IPS-20b (cell line): ENCODE measurements around the gene KCNG4.

Experiments
- H3K27ac ChIP-seq: one replicate; pipeline ENCODE4 v1.5.1; 2013; ENCODE audit warnings: low read length
- H3K27me3 ChIP-seq: 2 replicates; pipeline ENCODE4 v1.6.1; 2013; ENCODE audit warnings: mild to moderate bottlenecking, low read length, inconsistent platforms; ENCODE audit not compliant: insufficient read depth
- H3K36me3 ChIP-seq: 2 replicates; pipeline ENCODE4 v1.6.1; 2013; ENCODE audit warnings: low read depth, mild to moderate bottlenecking, inconsistent platforms, low read length, moderate library complexity; ENCODE audit not compliant: insufficient read depth
- H3K4me1 ChIP-seq: 2 replicates; pipeline ENCODE4 v1.6.1; 2013; ENCODE audit warnings: mild to moderate bottlenecking, control low read depth, inconsistent platforms, low read length, moderate library complexity; ENCODE audit not compliant: insufficient read depth
- H3K4me3 ChIP-seq: 2 replicates; pipeline ENCODE4 v1.5.1; 2013; ENCODE audit warnings: mild to moderate bottlenecking, low read length, inconsistent platforms
- H3K9ac ChIP-seq: 2 replicates; pipeline ENCODE4 v1.6.1; 2013; ENCODE audit warnings: low read depth, mild to moderate bottlenecking, inconsistent platforms, low read length, moderate library complexity
- H3K9me3 ChIP-seq: 2 replicates; pipeline ENCODE4 v1.6.1; 2013; ENCODE audit warnings: mild to moderate bottlenecking, low read depth, low read length, inconsistent platforms; ENCODE audit not compliant: insufficient read depth

Gene KCNG4

GRCh38 chr16:84275585-84276151 lies 35.9 kb upstream of the KCNG4 start:
- no peaks in the 10 kb centered on the region for H3K9me3 ChIP-seq
- no peak overlapping the region for H3K4me3 ChIP-seq
- H3K27ac ChIP-seq, result no peak overlapping the region
- no peaks in the 10 kb centered on the region for H3K36me3 ChIP-seq
- H3K4me1 ChIP-seq, result peaks cover 7% of the 10 kb centered on the region; the same call in 1 of the 2 replicates
- H3K9ac ChIP-seq, result no peak overlapping the region
- H3K27me3 ChIP-seq, result no peaks in the 10 kb centered on the region; the same call in 1 of the 2 replicates

GRCh38 chr16:84274515-84274914 lies 34.7 kb upstream of the KCNG4 start:
- peaks cover 5% of the 10 kb centered on the region; the same call in 1 of the 2 replicates for H3K27me3 ChIP-seq

GRCh38 chr16:84272740-84273320 lies 33.0 kb upstream of the KCNG4 start:
- H3K4me1 ChIP-seq, result no peaks in the 10 kb centered on the region
- H3K9me3 ChIP-seq, result no peaks in the 10 kb centered on the region
- peaks cover 5% of the 10 kb centered on the region; the same call in 1 of the 2 replicates for H3K27me3 ChIP-seq
- no peak overlapping the region for H3K27ac ChIP-seq
- no peak overlapping the region for H3K4me3 ChIP-seq
- H3K9ac ChIP-seq, result no peak overlapping the region
- H3K36me3 ChIP-seq, result no peaks in the 10 kb centered on the region

More at GRCh38 chr16:84274515-84274914, 34.7 kb upstream of the KCNG4 start:
- Histone ChIP-seq H3K9me3 (no peaks in the 10 kb centered on the region), H3K36me3 (no peaks in the 10 kb centered on the region), H3K4me3 (no peak overlapping the region), H3K4me1 (peaks cover 7% of the 10 kb centered on the region; the same call in 1 of the 2 replicates), H3K27ac (no peak overlapping the region), H3K9ac (no peak overlapping the region)

- Histone ChIP-seq H3K36me3 (no peaks in the 10 kb centered on the region), H3K27me3 (peaks cover 5% of the 10 kb centered on the region; the same call in 1 of the 2 replicates), H3K9me3 (no peaks in the 10 kb centered on the region), H3K4me3 (no peak overlapping the region), H3K9ac (no peak overlapping the region), H3K27ac (no peak overlapping the region), H3K4me1 (no peaks in the 10 kb centered on the region; the same call in 1 of the 2 replicates)
These were observed 32.1 kb upstream of the KCNG4 start for GRCh38 chr16:84271866-84272265.

- no peaks in the 10 kb centered on the region for H3K36me3 ChIP-seq
- no peak overlapping the region for H3K9ac ChIP-seq
- H3K9me3 ChIP-seq, result no peaks in the 10 kb centered on the region
- no peak overlapping the region for H3K27ac ChIP-seq
- H3K4me1 ChIP-seq, result no peaks in the 10 kb centered on the region; the same call in 1 of the 2 replicates
- H3K27me3 ChIP-seq, result peaks cover 5% of the 10 kb centered on the region; the same call in 1 of the 2 replicates
- H3K4me3 ChIP-seq, result no peak overlapping the region
These were observed 31.2 kb upstream of the KCNG4 start for GRCh38 chr16:84271037-84271436.

- H3K36me3 ChIP-seq, result no peaks in the 10 kb centered on the region
- peaks cover 5% of the 10 kb centered on the region; the same call in 1 of the 2 replicates for H3K27me3 ChIP-seq
- no peak overlapping the region for H3K4me3 ChIP-seq
- no peak overlapping the region for H3K9ac ChIP-seq
- no peak overlapping the region for H3K27ac ChIP-seq
- H3K4me1 ChIP-seq, result no peaks in the 10 kb centered on the region; the same call in 1 of the 2 replicates
- no peaks in the 10 kb centered on the region for H3K9me3 ChIP-seq
These were observed 30.7 kb upstream of the KCNG4 start for GRCh38 chr16:84270531-84270930.

GRCh38 chr16:84270071-84270470 lies 30.3 kb upstream of the KCNG4 start:
- Histone ChIP-seq H3K27ac (no peak overlapping the region), H3K36me3 (no peaks in the 10 kb centered on the region), H3K9me3 (no peaks in the 10 kb centered on the region), H3K9ac (no peak overlapping the region), H3K27me3 (peaks cover 5% of the 10 kb centered on the region; the same call in 1 of the 2 replicates), H3K4me1 (no peaks in the 10 kb centered on the region; the same call in 1 of the 2 replicates), H3K4me3 (no peak overlapping the region)

GRCh38 chr16:84268291-84269040 lies 28.7 kb upstream of the KCNG4 start:
- no peaks in the 10 kb centered on the region; the same call in 1 of the 2 replicates for H3K4me1 ChIP-seq
- H3K9me3 ChIP-seq, result no peaks in the 10 kb centered on the region

GRCh38 chr16:84267380-84267779 lies 27.6 kb upstream of the KCNG4 start:
- H3K36me3 ChIP-seq, result no peaks in the 10 kb centered on the region
- H3K9me3 ChIP-seq, result no peaks in the 10 kb centered on the region
- 0 out of 2 replicates have a peak, but pooled peaks cover 5% of the 10 kb centered on the region for H3K27me3 ChIP-seq
- no peaks in the 10 kb centered on the region; the same call in 1 of the 2 replicates for H3K4me1 ChIP-seq
- no peak overlapping the region for H3K4me3 ChIP-seq
- H3K9ac ChIP-seq, result no peak overlapping the region
- no peak overlapping the region for H3K27ac ChIP-seq

More at GRCh38 chr16:84268291-84269040, 28.7 kb upstream of the KCNG4 start:
- H3K36me3 ChIP-seq, result no peaks in the 10 kb centered on the region
- no peak overlapping the region for H3K9ac ChIP-seq
- H3K27ac ChIP-seq, result no peak overlapping the region
- H3K27me3 ChIP-seq, result peaks cover 5% of the 10 kb centered on the region; the same call in 1 of the 2 replicates
- H3K4me3 ChIP-seq, result no peak overlapping the region

- no peaks in the 10 kb centered on the region for H3K9me3 ChIP-seq
- no peak overlapping the region for H3K27ac ChIP-seq
- peak overlapping the region; percentile 20; the same call in 1 of the 2 replicates for H3K4me3 ChIP-seq
- H3K9ac ChIP-seq, result no peak overlapping the region
- H3K27me3 ChIP-seq, result 0 out of 2 replicates have a peak, but pooled peaks cover 5% of the 10 kb centered on the region
- no peaks in the 10 kb centered on the region for H3K36me3 ChIP-seq
- H3K4me1 ChIP-seq, result no peaks in the 10 kb centered on the region; the same call in 1 of the 2 replicates
These were observed 26.6 kb upstream of the KCNG4 start for GRCh38 chr16:84266451-84266850.

- Histone ChIP-seq H3K9me3 (no peaks in the 10 kb centered on the region), H3K27me3 (no peaks in the 10 kb centered on the region), H3K27ac (no peak overlapping the region), H3K36me3 (no peaks in the 10 kb centered on the region), H3K4me1 (no peaks in the 10 kb centered on the region; the same call in 1 of the 2 replicates), H3K4me3 (no peak overlapping the region), H3K9ac (no peak overlapping the region)
These were observed 23.1 kb upstream of the KCNG4 start for GRCh38 chr16:84262939-84263338.
